K562 (cell line): Measurements from ENCODE around the gene IL12RB1. TPM values are rescaled to one million over a fixed set of nuclear protein-coding genes. Genes with fewer than 3 reads are reported as not detected.

Experiments used
- ETV1 ChIP-seq: fragments of 450-650 bp; conservative IDR thresholded peaks from 2 replicates; pipeline ENCODE4 v1.6.1; 2016; ENCODE audit warnings: missing genetic modification characterization, control low read depth, low read depth, missing compliant biosample characterization
- FOXK1 ChIP-seq: sonication (generic); formaldehyde crosslinking; IDR thresholded peaks from 2 replicates; pipeline ENCODE4 v1.8.0; 2022; ENCODE audit warnings: missing genetic modification reagents, mild to moderate bottlenecking, borderline replicate concordance
- GABPA ChIP-seq: fragments of 200-800 bp; sonication (Bioruptor generic); conservative IDR thresholded peaks from 2 replicates; pipeline ENCODE4 v1.6.1; 2016; ENCODE audit warnings: low read depth, missing genetic modification characterization, missing compliant biosample characterization
- GABPB1 ChIP-seq: sonication (generic); formaldehyde crosslinking; IDR thresholded peaks from 2 replicates; pipeline ENCODE4 v1.8.0; 2022; ENCODE audit warnings: mild to moderate bottlenecking, missing genetic modification reagents
- HNRNPL ChIP-seq: fragments of 200-400 bp; formaldehyde crosslinking; IDR thresholded peaks from 2 replicates; pipeline ENCODE4 v1.6.1; 2017; ENCODE audit warnings: low read depth, mild to moderate bottlenecking, low read length
- MAZ ChIP-seq, 2 experiments: fragments of 450-650 bp in 1 of 2; sonication (generic) in 1 of 2; formaldehyde crosslinking; IDR thresholded peaks in 1 of 2; conservative IDR thresholded peaks in 1 of 2; 2 replicates each; pipeline versions ENCODE4 v1.4.0 to v1.5.0; 2020; ENCODE audit warnings: mild to moderate bottlenecking in 1 of 2, missing genetic modification reagents in 1 of 2
- MEIS2 ChIP-seq: fragments of 450-650 bp; IDR thresholded peaks from 2 replicates; pipeline ENCODE4 v1.6.1; 2014; ENCODE audit warnings: mild to moderate bottlenecking; ENCODE audit not compliant: partially characterized antibody
- POLR2G ChIP-seq: fragments of 200-400 bp; formaldehyde crosslinking; IDR thresholded peaks from 2 replicates; pipeline ENCODE4 v1.6.1; 2017; ENCODE audit warnings: low read depth, mild to moderate bottlenecking, antibody characterized with exemption, low read length, moderate library complexity
- RCOR1 ChIP-seq, 2 experiments: IDR thresholded peaks; 2 replicates each; pipeline ENCODE4 v1.6.1; 2012; ENCODE audit warnings: low read depth in 2 of 2, low read length in 2 of 2, borderline replicate concordance in 1 of 2, improper control_type of control experiment in 1 of 2
- REST ChIP-seq, 2 experiments: fragments of 450-650 bp; formaldehyde crosslinking in 1 of 2; IDR thresholded peaks; 2 replicates each; pipeline versions ENCODE4 v1.4.0 to v1.6.1; 2014 to 2020; ENCODE audit warnings: mild to moderate bottlenecking in 2 of 2, borderline replicate concordance in 1 of 2, low read depth in 1 of 2
- SAP30 ChIP-seq: fragments of 200-600 bp; sonication (generic); IDR thresholded peaks from 2 replicates; pipeline ENCODE4 v1.6.1; 2012; ENCODE audit warnings: borderline replicate concordance, low read depth, mild to moderate bottlenecking, moderate library complexity, low read length, control low read depth, inconsistent platforms; ENCODE audit not compliant: insufficient read depth, poor library complexity, severe bottlenecking
- polyA plus RNA-seq, 8 experiments: library from polyadenylated mRNA; depleted of rRNA in 4 of 8; stranded (reverse) in 5 of 8; unstranded in 3 of 8; fragments of >200 nt; fragmentation: Nextera tagmentation in 2 of 8; fragmentation: Illumina TruSeq in 1 of 8; extraction: Ambion mirVana in 2 of 8; extraction: Trizol in 1 of 8; gene quantifications; 2 replicates each; pipeline versions ENCODE4 v1.2.1 to v1.2.3, GENCODE V29; 2011 to 2014; ENCODE audit warnings: inconsistent platforms in 1 of 8, missing spikeins in 1 of 8
- total RNA-seq, 7 experiments: library from RNA; depleted of rRNA in 6 of 7; stranded (reverse); fragments of >200 nt in 6 of 7; fragmentation: Illumina TruSeq in 2 of 7; extraction: Trizol in 2 of 7; gene quantifications; 2 replicates each; pipeline versions ENCODE4 v1.2.1 to v1.2.3, GENCODE V29; 2011 to 2021; ENCODE audit warnings: low replicate concordance in 1 of 7
- TF ChIP-seq, protein P1 (sequence below): fragments of 450-650 bp; formaldehyde crosslinking; IDR thresholded peaks from 2 replicates; pipeline ENCODE4 v1.4.0; 2020; ENCODE audit warnings: mild to moderate bottlenecking, moderate library complexity
- TF ChIP-seq, protein P2 (sequence below): fragments of 450-650 bp; IDR thresholded peaks from 2 replicates; pipeline ENCODE4 v1.6.1; 2014; ENCODE audit warnings: low read depth, mild to moderate bottlenecking, moderate library complexity, borderline replicate concordance

Gene IL12RB1
- total and polyA plus RNA-seq, 9 of the 15 experiments (the other 6 are each of a cell fraction or from before 2014, with no cell fraction given), result 0.04 to 0.07 (median 0.06) TPM; not detected in 5

DNA sequence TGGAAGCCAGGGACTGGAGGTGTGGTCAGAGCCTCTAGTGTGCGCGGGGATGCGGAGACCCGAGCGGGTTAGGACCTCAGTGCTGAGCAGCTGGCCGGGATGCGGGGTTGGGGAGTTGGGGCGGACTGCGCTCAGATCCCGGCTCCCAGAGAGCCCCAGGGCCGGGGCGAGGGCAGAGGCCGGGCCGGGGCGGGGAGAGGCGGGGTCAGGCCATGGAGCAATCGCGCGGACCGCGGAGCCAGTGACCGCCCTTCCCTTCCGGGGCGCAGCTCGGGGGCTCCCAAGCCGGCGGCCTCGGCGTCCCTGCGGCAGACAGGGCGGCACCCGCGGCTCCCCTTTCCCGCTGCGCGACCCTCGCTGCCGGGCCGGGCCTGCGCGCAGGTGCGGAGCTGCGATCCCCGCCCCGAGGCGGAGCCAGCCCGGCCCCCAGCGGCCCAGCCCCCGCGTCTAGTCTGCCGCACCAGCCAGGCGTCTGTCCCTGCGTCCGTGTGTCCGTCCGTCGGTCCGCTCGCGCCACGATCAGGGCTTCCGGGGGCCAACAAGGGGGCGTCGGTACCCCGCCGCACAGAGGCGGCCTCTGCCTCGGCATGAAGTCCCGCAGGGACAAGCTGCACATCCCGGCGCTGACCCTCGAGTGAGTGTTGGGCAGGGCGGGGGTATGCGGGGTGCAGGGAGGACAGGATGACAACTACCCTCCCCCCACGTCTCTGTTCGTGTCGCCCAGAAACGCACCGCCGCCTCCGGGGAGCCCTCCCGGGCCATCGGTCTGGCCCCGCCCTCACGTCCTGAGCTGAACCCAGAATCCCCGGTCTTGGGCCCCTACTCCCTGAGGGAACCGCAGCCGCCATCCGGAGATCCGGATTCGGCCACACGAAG, 23.2 kb upstream of the IL12RB1 start (continued):
- TF ChIP-seq, protein P1, sequence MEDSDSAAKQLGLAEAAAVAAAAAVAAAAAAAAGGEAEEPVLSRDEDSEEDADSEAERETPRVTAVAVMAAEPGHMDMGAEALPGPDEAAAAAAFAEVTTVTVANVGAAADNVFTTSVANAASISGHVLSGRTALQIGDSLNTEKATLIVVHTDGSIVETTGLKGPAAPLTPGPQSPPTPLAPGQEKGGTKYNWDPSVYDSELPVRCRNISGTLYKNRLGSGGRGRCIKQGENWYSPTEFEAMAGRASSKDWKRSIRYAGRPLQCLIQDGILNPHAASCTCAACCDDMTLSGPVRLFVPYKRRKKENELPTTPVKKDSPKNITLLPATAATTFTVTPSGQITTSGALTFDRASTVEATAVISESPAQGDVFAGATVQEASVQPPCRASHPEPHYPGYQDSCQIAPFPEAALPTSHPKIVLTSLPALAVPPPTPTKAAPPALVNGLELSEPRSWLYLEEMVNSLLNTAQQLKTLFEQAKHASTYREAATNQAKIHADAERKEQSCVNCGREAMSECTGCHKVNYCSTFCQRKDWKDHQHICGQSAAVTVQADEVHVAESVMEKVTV, result no peak
- TF ChIP-seq FOXK1 (CRISPR knock-in tag) (no peak), GABPB1 (0 out of 2 replicates have a peak, but pooled peaks have one; percentile 34), SAP30 (peak; percentile 75), ETV1 (peak; percentile 67), REST (IDR thresholded peaks at IDR 0.05; ENCODE audit: borderline replicate concordance) (no peak), REST (CRISPR knock-in tag; IDR thresholded peaks at IDR 0.05; ENCODE audit: low read depth) (peak; percentile 36; the same call in 1 of the 2 replicates), HNRNPL (0 out of 2 replicates have a peak, but pooled peaks have one; percentile 24), MEIS2 (peak; percentile 9), MAZ (CRISPR knock-in tag; conservative IDR thresholded peaks at IDR 0.05 in 1 of 2, IDR thresholded peaks at IDR 0.05 in 1 of 2) (peak; percentile 49 to 78), GABPA (tag) (peak; percentile 60), POLR2G (peak; percentile 67), RCOR1 (IDR thresholded peaks at IDR 0.05; ENCODE audit: borderline replicate concordance in 1 of 2, low read depth in 2 of 2, low read length in 2 of 2) (peak in 1 of 2 experiments; percentile 18; a peak in 1 of 4 replicates)
- TF ChIP-seq, protein P2, sequence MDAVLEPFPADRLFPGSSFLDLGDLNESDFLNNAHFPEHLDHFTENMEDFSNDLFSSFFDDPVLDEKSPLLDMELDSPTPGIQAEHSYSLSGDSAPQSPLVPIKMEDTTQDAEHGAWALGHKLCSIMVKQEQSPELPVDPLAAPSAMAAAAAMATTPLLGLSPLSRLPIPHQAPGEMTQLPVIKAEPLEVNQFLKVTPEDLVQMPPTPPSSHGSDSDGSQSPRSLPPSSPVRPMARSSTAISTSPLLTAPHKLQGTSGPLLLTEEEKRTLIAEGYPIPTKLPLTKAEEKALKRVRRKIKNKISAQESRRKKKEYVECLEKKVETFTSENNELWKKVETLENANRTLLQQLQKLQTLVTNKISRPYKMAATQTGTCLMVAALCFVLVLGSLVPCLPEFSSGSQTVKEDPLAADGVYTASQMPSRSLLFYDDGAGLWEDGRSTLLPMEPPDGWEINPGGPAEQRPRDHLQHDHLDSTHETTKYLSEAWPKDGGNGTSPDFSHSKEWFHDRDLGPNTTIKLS, result peak; percentile 93
